HUES48 (cell line): ENCODE data around the gene TGM2.

Experiments
- H3K27ac ChIP-seq: one replicate; pipeline ENCODE4 v1.7.0; 2013; ENCODE audit warnings: low read depth, low read length, inconsistent platforms
- H3K27me3 ChIP-seq: 2 replicates; pipeline ENCODE4 v1.6.1; 2013; ENCODE audit warnings: mild to moderate bottlenecking, low read length; ENCODE audit not compliant: control insufficient read depth, insufficient read depth
- H3K36me3 ChIP-seq: 2 replicates; pipeline ENCODE4 v1.6.1; 2013; ENCODE audit warnings: low read length; ENCODE audit not compliant: control insufficient read depth, insufficient read depth
- H3K4me1 ChIP-seq: 2 replicates; pipeline ENCODE4 v1.6.1; 2013; ENCODE audit warnings: mild to moderate bottlenecking, low read length; ENCODE audit not compliant: control insufficient read depth, insufficient read depth
- H3K4me3 ChIP-seq: 2 replicates; pipeline ENCODE4 v1.5.1; 2013; ENCODE audit warnings: mild to moderate bottlenecking, low read depth, low read length
- H3K9ac ChIP-seq: 2 replicates; pipeline ENCODE4 v1.6.1; 2013; ENCODE audit warnings: mild to moderate bottlenecking, low read depth, low read length, moderate library complexity
- H3K9me3 ChIP-seq: 2 replicates; pipeline ENCODE4 v1.6.1; 2013; ENCODE audit warnings: low read length; ENCODE audit not compliant: control insufficient read depth, insufficient read depth

The TGM2 gene

DNA sequence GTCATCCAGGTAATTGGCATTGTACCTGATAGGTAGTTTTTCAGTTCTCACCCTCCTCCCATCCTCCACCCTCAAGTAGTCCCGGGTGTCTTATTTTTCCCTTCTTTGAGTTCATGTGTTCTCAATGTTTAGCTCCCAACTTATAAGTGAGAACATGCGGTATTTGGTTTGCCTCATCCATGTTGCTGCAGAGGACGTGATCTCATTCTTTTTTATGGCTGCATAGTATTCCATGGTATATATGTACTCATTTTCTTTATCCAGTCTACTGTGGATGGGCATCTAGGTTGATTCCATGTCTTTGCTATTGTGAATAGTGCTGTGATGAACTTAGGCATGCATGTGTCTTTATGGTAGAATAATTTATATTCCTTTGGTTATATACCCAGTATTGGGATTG is 85.7 kb downstream of the TGM2 start:
- H3K9ac ChIP-seq = no peak overlapping the region
- H3K27me3 ChIP-seq = no peaks in the 10 kb centered on the region
- H3K36me3 ChIP-seq = peaks cover 34% of the 10 kb centered on the region
- H3K9me3 ChIP-seq = no peaks in the 10 kb centered on the region
- H3K4me1 ChIP-seq = no peaks in the 10 kb centered on the region; the same call in 1 of the 2 replicates
- H3K4me3 ChIP-seq = no peak overlapping the region
- no peak overlapping the region for H3K27ac ChIP-seq

DNA sequence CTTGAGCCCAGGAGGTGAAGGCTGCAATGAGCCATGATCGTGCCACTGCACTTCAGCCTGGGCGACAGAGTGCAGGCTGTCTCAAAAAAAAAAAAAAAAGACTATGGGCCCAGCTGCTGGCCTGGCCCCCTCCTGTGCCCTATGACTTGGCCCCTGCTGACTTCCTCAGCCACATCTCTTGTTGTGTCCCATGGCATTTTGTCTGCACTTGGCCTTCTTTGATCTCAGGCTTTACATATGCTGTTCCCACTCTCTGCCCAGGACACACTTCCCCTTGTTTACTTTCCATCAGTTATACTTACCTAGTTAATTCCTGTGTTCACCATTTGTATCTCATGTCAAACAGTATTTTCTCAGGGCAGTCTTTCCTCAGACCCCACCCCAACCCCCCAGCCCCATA is 87.0 kb downstream of the TGM2 start:
- Histone ChIP-seq H3K4me3 (no peak overlapping the region), H3K27me3 (no peaks in the 10 kb centered on the region), H3K36me3 (peaks cover 33% of the 10 kb centered on the region), H3K27ac (no peak overlapping the region), H3K9ac (no peak overlapping the region), H3K4me1 (peaks cover 3% of the 10 kb centered on the region), H3K9me3 (no peaks in the 10 kb centered on the region)
